Naive B cell (primary cell): ENCODE measurements around the gene UNC5C. TPM values are rescaled to one million over a fixed set of nuclear protein-coding genes. Genes with fewer than 3 reads are reported as not detected.

Experiments
- ATAC-seq, 2 donors: fragments of 150-1000 bp; cut with Tn5 transposase; 2 replicates each; pipeline ENCODE4 v1.10.0; 2021; ENCODE audit warnings: low read depth in 2 of 2, mild to moderate bottlenecking in 2 of 2, moderate library complexity in 2 of 2
- DNase-seq: peaks from one replicate; pipeline ENCODE4 v3.0.0; 2022
- H3K27ac Mint-ChIP-seq, 6 donors: one replicate each; pipeline ENCODE4 v1.8.0; 2020 to 2022; ENCODE audit warnings: mild to moderate bottlenecking in 6 of 6, mixed read lengths in 6 of 6, moderate library complexity in 5 of 6, inconsistent platforms in 2 of 6
- H3K27me3 Mint-ChIP-seq, 3 donors: one replicate each; pipeline ENCODE4 v1.8.0; 2021 to 2022; ENCODE audit warnings: mixed read lengths in 3 of 3, mild to moderate bottlenecking in 1 of 3
- H3K36me3 Mint-ChIP-seq, 2 donors: one replicate each; pipeline ENCODE4 v1.8.0; 2020 to 2022; ENCODE audit warnings: mixed read lengths in 2 of 2, inconsistent platforms in 1 of 2, mild to moderate bottlenecking in 1 of 2
- H3K4me1 Mint-ChIP-seq, 3 donors: one replicate each; pipeline ENCODE4 v1.8.0; 2020 to 2022; ENCODE audit warnings: mixed read lengths in 3 of 3, inconsistent platforms in 1 of 3, mild to moderate bottlenecking in 1 of 3, moderate library complexity in 1 of 3
- H3K4me3 Mint-ChIP-seq, 8 donors: one replicate each; pipeline ENCODE4 v1.8.0; 2020 to 2022; ENCODE audit warnings: mild to moderate bottlenecking in 8 of 8, mixed read lengths in 8 of 8, moderate library complexity in 8 of 8, inconsistent platforms in 2 of 8
- H3K9me3 Mint-ChIP-seq, 7 donors: one replicate each; pipeline ENCODE4 v1.8.0; 2020 to 2022; ENCODE audit warnings: mixed read lengths in 7 of 7, mild to moderate bottlenecking in 5 of 7, inconsistent platforms in 2 of 7, moderate library complexity in 1 of 7
- polyA plus RNA-seq, 6 donors: library from polyadenylated mRNA; unstranded; fragments of 300-500 nt; fragmentation: Illumina TruSeq; gene quantifications; one replicate each; pipeline ENCODE4 v1.2.3, GENCODE V29; 2021; ENCODE audit warnings: low read depth in 6 of 6

The UNC5C gene
- polyA plus RNA-seq, 6 donors from 2014 or later, result not detected

GRCh38 chr4:95379633-95380032 lies 169.1 kb downstream of the UNC5C start:
- Mint-ChIP-seq H3K36me3 (no peaks in the 10 kb centered on the region), H3K27ac (no peak overlapping the region), H3K27me3 (no peaks in the 10 kb centered on the region), H3K4me1 (no peaks in the 10 kb centered on the region), H3K4me3 (no peak overlapping the region), H3K9me3 (peaks cover 0 to 4% (median 0%) of the 10 kb centered on the region in 7 donors)
- ATAC-seq (no peak), DNase-seq (no peak)

DNA sequence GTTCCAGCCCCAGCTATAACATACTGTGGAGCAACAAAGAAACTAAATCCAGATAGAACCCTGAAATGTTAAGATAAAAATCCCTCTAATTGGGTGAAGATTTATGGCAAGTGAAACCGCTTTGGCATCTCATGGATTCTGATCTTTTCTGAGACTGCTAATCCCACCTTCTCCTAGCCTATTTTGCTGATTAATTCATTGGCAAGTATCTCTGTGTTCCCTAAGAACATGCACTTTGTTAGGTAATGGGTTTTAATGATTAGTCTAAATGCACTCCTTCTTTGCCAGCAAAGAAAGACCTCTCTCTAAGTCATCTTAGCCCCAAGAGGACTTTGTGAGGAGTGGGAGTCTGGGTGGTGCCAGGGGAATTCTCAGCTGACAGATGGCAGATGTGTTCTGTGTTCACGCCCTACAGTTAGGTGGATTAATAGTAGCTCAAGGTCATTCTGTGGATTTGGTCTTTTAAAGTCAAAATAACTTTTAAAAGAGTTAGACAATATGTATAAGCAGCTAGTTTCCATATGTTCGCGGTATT lies 171.3 kb downstream of the UNC5C start:
- no peaks in the 10 kb centered on the region for H3K9me3 Mint-ChIP-seq
- DNase-seq, result no peak
- H3K36me3 Mint-ChIP-seq, result no peaks in the 10 kb centered on the region

GRCh38 chr4:95371476-95372224 lies 177.1 kb downstream of the UNC5C start:
- Mint-ChIP-seq H3K4me3 (no peak overlapping the region), H3K36me3 (no peaks in the 10 kb centered on the region), H3K4me1 (no peaks in the 10 kb centered on the region), H3K9me3 (no peaks in the 10 kb centered on the region), H3K27ac (no peak overlapping the region), H3K27me3 (no peaks in the 10 kb centered on the region)
- no peak for ATAC-seq
- DNase-seq, result no peak

More for the DNA sequence above, 171.3 kb downstream of the UNC5C start:
- H3K27ac Mint-ChIP-seq, result no peak overlapping the region
- no peaks in the 10 kb centered on the region for H3K27me3 Mint-ChIP-seq
- no peaks in the 10 kb centered on the region for H3K4me1 Mint-ChIP-seq
- ATAC-seq, result no peak
- no peak overlapping the region for H3K4me3 Mint-ChIP-seq

- DNase-seq (no peak), ATAC-seq (no peak)
- Mint-ChIP-seq H3K27ac (no peak overlapping the region), H3K36me3 (no peaks in the 10 kb centered on the region), H3K4me1 (no peaks in the 10 kb centered on the region), H3K4me3 (no peak overlapping the region), H3K9me3 (no peaks in the 10 kb centered on the region), H3K27me3 (no peaks in the 10 kb centered on the region)
Observed at GRCh38 chr4:95367824-95368223, 180.9 kb downstream of the UNC5C start.

DNA sequence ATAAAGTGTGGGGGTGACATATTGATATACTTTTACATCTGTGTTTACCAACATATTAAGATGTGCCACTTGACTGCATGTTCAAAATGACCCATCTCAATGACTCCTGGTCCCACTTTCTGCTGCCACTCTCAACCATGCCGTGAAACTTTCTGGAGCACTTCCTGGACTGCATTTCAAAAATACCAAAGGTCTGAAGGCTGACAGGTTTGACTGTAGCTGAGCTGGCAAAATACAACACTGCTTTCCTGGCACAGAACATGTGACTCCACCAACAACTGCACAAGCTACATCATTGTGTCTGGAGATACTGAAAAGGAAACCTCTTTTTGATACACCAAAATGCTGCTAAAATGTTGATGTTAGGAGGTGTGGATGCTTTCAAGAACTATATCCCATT lies 184.8 kb downstream of the UNC5C start:
- no peak for ATAC-seq
- Mint-ChIP-seq H3K4me1 (no peaks in the 10 kb centered on the region), H3K4me3 (no peak overlapping the region), H3K9me3 (no peaks in the 10 kb centered on the region), H3K27ac (no peak overlapping the region), H3K27me3 (no peaks in the 10 kb centered on the region), H3K36me3 (no peaks in the 10 kb centered on the region)
- DNase-seq, result no peak

DNA sequence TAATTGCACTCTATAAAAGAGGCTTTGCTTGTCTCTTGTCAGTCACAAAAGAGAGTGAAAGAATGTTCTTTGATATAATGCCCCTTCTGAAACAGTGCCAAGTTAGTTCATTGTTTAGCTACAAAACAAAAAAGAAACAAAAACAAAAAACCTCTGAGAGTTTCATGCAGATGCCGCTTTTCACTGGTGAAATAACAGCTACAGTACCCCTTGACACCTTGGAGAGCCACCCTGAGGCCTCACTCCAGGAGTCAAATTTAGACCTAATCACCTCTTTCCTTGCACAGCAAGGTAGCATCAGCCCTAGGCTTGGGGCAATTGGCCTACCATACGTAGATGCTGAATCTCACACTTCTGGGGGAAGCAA lies 185.2 kb downstream of the UNC5C start:
- no peak overlapping the region for H3K27ac Mint-ChIP-seq
- H3K36me3 Mint-ChIP-seq, result no peaks in the 10 kb centered on the region
- H3K4me3 Mint-ChIP-seq, result no peak overlapping the region
- DNase-seq (no peak), ATAC-seq (no peak)
- no peaks in the 10 kb centered on the region for H3K4me1 Mint-ChIP-seq
- H3K27me3 Mint-ChIP-seq, result no peaks in the 10 kb centered on the region
- no peaks in the 10 kb centered on the region for H3K9me3 Mint-ChIP-seq

- no peaks in the 10 kb centered on the region for H3K36me3 Mint-ChIP-seq
- H3K27me3 Mint-ChIP-seq, result no peaks in the 10 kb centered on the region
- no peak for DNase-seq
- H3K27ac Mint-ChIP-seq, result no peak overlapping the region
- ATAC-seq, result no peak
- H3K4me3 Mint-ChIP-seq, result no peak overlapping the region
- H3K9me3 Mint-ChIP-seq, result no peaks in the 10 kb centered on the region
- no peaks in the 10 kb centered on the region for H3K4me1 Mint-ChIP-seq
Observed at GRCh38 chr4:95362906-95363558, 185.7 kb downstream of the UNC5C start.

DNA sequence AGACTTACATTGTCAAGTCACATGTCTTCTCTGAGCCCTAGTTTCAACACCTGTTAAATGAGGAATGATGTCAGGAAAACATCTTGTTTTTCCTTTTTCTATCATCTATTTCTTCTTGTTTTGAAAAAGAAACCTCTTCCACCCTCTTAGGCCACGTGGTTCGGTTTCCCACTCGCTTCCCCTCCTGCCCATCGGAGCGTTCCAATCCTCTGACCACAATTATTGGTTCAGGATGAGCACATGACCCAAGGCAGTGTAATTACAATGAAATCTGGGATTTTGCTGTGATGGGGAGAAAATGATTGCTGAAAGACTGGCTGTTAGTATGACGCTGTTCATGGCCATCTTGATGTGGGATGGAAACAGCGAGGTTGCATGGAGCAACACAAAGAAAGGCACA lies 186.7 kb downstream of the UNC5C start:
- Mint-ChIP-seq H3K27ac (no peak overlapping the region), H3K4me1 (no peaks in the 10 kb centered on the region), H3K9me3 (no peaks in the 10 kb centered on the region), H3K4me3 (no peak overlapping the region), H3K36me3 (no peaks in the 10 kb centered on the region), H3K27me3 (no peaks in the 10 kb centered on the region)
- ATAC-seq, result no peak
- DNase-seq, result no peak

GRCh38 chr4:95361696-95361965 lies 187.1 kb downstream of the UNC5C start:
- no peak for DNase-seq
- Mint-ChIP-seq H3K9me3 (no peaks in the 10 kb centered on the region), H3K4me3 (no peak overlapping the region), H3K27me3 (no peaks in the 10 kb centered on the region), H3K4me1 (no peaks in the 10 kb centered on the region), H3K27ac (no peak overlapping the region), H3K36me3 (no peaks in the 10 kb centered on the region)
- no peak for ATAC-seq

GRCh38 chr4:95360906-95361695 lies 187.7 kb downstream of the UNC5C start:
- no peak for ATAC-seq
- H3K27ac Mint-ChIP-seq, result peak overlapping the region in 1 of 6 donors; percentile 1
- H3K4me3 Mint-ChIP-seq, result no peak overlapping the region
- H3K36me3 Mint-ChIP-seq, result no peaks in the 10 kb centered on the region
- no peak for DNase-seq
- H3K27me3 Mint-ChIP-seq, result no peaks in the 10 kb centered on the region
- no peaks in the 10 kb centered on the region for H3K9me3 Mint-ChIP-seq
- no peaks in the 10 kb centered on the region for H3K4me1 Mint-ChIP-seq

DNA sequence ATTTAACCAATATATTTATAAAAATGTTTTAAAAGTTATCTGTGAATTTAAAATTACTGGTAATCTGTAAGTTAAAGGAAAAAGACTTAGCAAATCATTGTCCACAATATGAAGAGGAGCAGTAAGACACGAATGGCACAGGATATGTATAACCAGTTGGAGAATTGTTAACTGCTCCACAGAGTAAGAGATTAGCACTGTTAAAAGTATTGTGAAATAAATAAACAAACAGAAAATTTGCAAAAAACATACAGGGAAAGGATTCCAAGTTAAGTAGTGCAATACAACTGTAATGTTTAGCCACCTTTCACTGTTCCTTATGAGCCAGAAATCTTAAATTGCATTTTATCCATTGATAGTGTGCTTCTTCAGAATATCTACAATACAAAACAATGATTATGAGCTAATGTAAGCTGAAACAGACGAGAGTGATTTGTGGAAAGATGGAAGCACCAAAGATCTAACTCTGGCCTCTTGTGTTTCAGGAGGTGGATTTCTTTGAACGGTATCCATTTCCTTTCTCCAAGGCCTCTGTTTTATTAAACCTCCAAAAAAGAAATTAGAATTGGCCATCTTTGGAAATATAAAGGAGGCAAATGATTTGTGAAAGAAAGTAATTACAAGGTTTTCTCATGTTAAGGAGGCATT lies 188.4 kb downstream of the UNC5C start:
- H3K36me3 Mint-ChIP-seq, result no peaks in the 10 kb centered on the region
- H3K27me3 Mint-ChIP-seq, result no peaks in the 10 kb centered on the region
- no peaks in the 10 kb centered on the region for H3K4me1 Mint-ChIP-seq
- H3K4me3 Mint-ChIP-seq, result no peak overlapping the region
- H3K27ac Mint-ChIP-seq, result no peak overlapping the region
- no peaks in the 10 kb centered on the region for H3K9me3 Mint-ChIP-seq
- ATAC-seq (no peak), DNase-seq (no peak)

DNA sequence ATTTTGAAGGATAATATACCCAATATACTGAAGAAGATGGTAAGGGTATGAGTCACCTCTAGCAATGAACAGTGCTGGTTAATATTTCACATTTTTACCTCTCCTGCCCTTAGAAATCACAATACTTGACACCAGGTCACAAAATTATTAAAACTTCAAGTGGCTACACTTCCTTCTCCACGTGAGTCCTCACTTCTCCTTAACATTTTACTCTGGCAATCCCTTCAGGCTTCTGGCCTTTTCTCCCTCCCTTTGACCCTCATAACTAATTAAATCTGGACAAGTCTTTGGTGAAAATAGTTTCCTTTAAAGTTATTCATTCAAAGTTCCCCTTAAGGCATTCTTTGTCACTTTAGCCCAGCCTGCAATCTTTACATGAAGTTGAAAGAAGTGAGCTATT lies 190.4 kb downstream of the UNC5C start:
- H3K9me3 Mint-ChIP-seq, result peaks cover 0 to 2% (median 0%) of the 10 kb centered on the region in 7 donors
- H3K27me3 Mint-ChIP-seq, result no peaks in the 10 kb centered on the region
- DNase-seq (no peak), ATAC-seq (no peak)
- no peaks in the 10 kb centered on the region for H3K4me1 Mint-ChIP-seq
- H3K27ac Mint-ChIP-seq, result peak overlapping the region in 1 of 6 donors; percentile 68
- no peak overlapping the region for H3K4me3 Mint-ChIP-seq
- H3K36me3 Mint-ChIP-seq, result no peaks in the 10 kb centered on the region

- Mint-ChIP-seq H3K4me1 (no peaks in the 10 kb centered on the region), H3K36me3 (no peaks in the 10 kb centered on the region), H3K4me3 (no peak overlapping the region), H3K27me3 (no peaks in the 10 kb centered on the region), H3K9me3 (peaks cover 0 to 5% (median 0%) of the 10 kb centered on the region in 7 donors), H3K27ac (no peak overlapping the region)
- ATAC-seq (no peak), DNase-seq (no peak)
Observed at GRCh38 chr4:95355021-95355420, 193.8 kb downstream of the UNC5C start.
